Stimulated activated CD4-positive, alpha-beta T cell treated with anti-CD3 and anti-CD28 coated beads, Interleukin-4, amount 100 ng/mL, for 48 hours (primary cell): ENCODE results near the gene COL15A1.

Experiments
- DNase-seq, 2 donors: peaks; one replicate each; pipeline ENCODE4 v3.0.0-alpha.2; 2020; ENCODE audit warnings: low read depth in 2 of 2

The COL15A1 gene

GRCh38 chr9:99037769-99038483, 94.2 kb downstream of the COL15A1 start:
- no peak for DNase-seq

GRCh38 chr9:99038484-99038820, 94.7 kb downstream of the COL15A1 start:
- no peak for DNase-seq

GRCh38 chr9:99039505-99040182, 95.9 kb downstream of the COL15A1 start:
- no peak for DNase-seq

GRCh38 chr9:99040251-99040900, 96.7 kb downstream of the COL15A1 start:
- DNase-seq = no peak

GRCh38 chr9:99040911-99041582, 97.3 kb downstream of the COL15A1 start:
- no peak for DNase-seq

- no peak for DNase-seq
Measured at GRCh38 chr9:99041618-99042017, 97.9 kb downstream of the COL15A1 start.

- no peak for DNase-seq
Measured at GRCh38 chr9:99042620-99043019, 98.9 kb downstream of the COL15A1 start.

- no peak for DNase-seq
Measured at GRCh38 chr9:99044827-99045226, 101.1 kb downstream of the COL15A1 start.

- DNase-seq = no peak
Measured at GRCh38 chr9:99046068-99046467, 102.4 kb downstream of the COL15A1 start.

GRCh38 chr9:99046542-99047071, 102.9 kb downstream of the COL15A1 start:
- no peak for DNase-seq

- no peak for DNase-seq
Measured at GRCh38 chr9:99049228-99049627, 105.5 kb downstream of the COL15A1 start.

- DNase-seq = no peak
Measured at GRCh38 chr9:99049641-99050040, 105.9 kb downstream of the COL15A1 start.

- DNase-seq = no peak
Measured at GRCh38 chr9:99050292-99050911, 106.7 kb downstream of the COL15A1 start.

- DNase-seq = no peak
Measured at GRCh38 chr9:99050924-99051323, 107.2 kb downstream of the COL15A1 start.

- no peak for DNase-seq
Measured at GRCh38 chr9:99051406-99051805, 107.7 kb downstream of the COL15A1 start.

GRCh38 chr9:99051851-99052250, 108.1 kb downstream of the COL15A1 start:
- no peak for DNase-seq

GRCh38 chr9:99052815-99053715, 109.4 kb downstream of the COL15A1 start:
- no peak for DNase-seq

GRCh38 chr9:99054581-99054980, 110.9 kb downstream of the COL15A1 start:
- no peak for DNase-seq

GRCh38 chr9:99055384-99055783, 111.7 kb downstream of the COL15A1 start:
- DNase-seq = no peak

GRCh38 chr9:99056186-99056585, 112.5 kb downstream of the COL15A1 start:
- DNase-seq = no peak
